ENCODE results near the gene TNP2.

The TNP2 gene

DNA sequence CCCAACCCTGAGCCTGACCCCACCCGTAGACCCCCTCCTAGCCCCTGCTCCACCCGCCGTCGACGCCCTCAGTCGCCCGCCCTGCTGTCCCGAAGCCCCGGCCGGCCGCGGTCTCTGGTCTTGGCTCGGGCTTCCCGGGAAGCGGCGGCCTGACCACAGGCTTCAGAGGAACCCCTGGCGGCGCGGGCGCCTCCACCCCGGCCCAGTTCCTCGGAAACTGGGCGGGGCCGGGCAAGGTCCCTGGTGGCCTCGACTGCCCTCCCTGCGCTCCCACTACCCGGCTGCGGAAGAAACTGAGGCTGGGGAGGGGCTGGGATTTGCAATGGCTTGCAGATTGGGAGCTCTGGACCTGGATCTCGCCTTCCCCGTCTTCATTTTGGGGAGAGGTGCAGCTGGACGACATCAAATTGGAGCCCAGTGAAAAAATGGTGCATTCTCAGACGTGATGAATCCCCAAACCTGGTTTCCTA lies 12.4 kb downstream of the TNP2 start:
- no peak for DNase-seq (ENCODE audit: low read depth, low spot score)

DNA sequence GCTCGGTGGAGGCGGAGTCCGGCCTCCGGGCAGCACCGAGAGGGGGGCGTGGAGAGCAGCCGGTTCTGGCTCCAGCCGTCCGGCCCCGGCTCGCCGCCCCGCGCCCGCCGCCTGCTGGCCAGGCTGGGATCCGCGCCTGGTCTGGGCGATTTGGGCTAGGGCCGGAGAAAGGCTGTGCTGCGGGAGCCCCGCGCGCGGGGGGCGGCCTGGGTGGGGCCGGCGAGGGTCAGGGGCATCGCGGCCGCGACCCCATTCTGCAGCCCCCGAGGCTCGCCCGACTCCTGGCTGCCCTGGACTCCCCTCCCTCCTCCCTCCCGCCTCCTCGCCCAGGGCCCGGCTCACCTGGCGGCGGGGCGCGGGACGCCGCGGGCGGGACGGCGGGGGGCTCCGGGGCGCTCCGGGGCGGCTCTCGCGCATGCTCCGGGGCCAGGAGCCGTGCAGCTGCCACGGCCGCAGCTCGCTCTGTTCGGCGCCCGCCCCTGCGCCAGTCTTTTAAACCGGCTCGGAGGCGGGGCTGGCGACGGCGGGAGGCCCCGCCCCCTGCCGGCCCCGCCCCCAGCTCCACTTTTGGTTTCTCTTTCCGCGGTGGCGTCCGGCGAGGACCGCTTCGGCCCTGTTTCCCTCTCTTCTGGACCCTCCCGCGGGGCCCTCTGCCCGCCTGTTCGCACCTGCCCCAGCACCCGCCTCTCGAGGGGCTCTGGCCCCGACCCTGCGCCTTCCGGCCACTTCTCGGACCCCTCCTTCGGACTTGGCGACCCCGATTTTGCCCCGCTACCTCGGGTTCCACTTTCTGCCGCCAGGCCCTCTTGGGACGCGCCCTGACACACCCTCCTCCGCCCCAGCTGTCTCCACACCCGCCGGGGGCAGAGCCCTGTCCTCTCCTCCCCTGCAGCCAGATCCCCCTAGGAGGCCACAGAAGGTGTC lies 13.1 kb downstream of the TNP2 start, which contains the start of gene SOCS1:
Gene SOCS1, minus strand, starts transcription at position 468 of the 924 bp plus-strand sequence. CDS start 726 bp downstream, outside the sequence.
- DNase-seq (ENCODE audit: low read depth, low spot score), result no peak

DNA sequence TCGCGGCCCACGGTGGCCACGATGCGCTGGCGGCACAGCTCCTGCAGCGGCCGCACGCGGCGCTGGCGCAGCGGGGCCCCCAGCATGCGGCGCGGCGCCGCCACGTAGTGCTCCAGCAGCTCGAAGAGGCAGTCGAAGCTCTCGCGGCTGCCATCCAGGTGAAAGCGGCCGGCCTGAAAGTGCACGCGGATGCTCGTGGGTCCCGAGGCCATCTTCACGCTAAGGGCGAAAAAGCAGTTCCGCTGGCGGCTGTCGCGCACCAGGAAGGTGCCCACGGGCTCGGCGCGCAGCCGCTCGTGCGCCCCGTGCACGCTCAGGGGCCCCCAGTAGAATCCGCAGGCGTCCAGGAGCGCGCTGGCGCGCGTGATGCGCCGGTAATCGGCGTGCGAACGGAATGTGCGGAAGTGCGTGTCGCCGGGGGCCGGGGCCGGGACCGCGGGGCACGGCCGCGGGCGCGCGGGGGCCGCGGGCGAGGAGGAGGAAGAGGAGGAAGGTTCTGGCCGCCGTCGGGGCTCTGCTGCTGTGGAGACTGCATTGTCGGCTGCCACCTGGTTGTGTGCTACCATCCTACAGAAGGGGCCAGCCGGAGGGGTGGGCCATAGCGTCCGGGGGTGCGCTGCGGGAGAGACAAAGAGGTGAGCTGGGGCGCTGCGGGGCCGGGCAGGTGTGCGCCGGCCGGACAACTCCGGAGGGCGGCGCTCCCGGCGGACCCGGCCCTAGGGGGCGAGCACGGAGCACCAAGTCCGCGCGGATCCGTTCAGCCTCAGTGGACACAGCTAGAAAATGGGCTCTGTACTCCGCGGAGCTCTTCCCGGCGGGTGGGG lies 14.0 kb downstream of the TNP2 start:
- no peak for DNase-seq (ENCODE audit: low read depth, low spot score)

DNA sequence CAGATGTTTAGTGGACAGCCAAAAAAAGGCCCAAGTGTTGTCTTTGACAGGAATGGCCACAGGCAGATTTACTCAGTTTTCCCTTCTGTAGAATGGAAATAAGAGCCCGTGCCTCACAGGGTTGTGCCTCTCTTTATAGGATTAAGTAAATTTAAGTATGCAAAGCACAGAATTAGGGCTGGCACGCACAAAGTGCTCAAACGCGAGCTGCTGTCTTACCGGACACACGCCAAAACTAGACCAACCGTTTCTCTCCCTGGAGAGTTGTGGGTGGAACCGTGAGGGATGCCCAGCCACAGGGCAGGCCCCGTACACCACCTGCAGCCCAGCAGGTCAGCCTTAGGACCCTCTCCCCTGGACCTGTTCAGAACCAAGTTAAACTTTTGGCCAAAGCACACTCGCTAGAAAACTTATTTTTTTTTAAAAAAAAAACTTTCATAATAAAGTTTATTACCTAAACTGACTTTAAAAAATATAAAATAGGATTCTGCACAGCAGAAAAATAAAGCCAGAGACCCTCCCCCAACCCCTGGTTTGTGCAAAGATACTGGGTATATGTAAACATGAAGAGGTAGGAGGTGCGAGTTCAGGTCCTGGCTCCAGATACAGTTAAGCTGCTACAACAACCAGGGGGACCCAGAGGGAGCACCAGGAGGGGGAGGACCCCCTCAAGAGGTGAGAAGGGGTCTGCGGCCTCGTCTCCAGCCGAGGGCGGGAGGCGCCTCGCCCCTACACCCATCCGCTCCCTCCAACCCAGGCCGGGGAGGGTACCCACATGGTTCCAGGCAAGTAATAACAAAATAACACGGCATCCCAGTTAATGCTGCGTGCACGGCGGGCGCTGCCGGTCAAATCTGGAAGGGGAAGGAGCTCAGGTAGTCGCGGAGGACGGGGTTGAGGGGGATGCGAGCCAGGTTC lies 14.9 kb downstream of the TNP2 start:
- no peak for DNase-seq (ENCODE audit: low read depth, low spot score)

DNA sequence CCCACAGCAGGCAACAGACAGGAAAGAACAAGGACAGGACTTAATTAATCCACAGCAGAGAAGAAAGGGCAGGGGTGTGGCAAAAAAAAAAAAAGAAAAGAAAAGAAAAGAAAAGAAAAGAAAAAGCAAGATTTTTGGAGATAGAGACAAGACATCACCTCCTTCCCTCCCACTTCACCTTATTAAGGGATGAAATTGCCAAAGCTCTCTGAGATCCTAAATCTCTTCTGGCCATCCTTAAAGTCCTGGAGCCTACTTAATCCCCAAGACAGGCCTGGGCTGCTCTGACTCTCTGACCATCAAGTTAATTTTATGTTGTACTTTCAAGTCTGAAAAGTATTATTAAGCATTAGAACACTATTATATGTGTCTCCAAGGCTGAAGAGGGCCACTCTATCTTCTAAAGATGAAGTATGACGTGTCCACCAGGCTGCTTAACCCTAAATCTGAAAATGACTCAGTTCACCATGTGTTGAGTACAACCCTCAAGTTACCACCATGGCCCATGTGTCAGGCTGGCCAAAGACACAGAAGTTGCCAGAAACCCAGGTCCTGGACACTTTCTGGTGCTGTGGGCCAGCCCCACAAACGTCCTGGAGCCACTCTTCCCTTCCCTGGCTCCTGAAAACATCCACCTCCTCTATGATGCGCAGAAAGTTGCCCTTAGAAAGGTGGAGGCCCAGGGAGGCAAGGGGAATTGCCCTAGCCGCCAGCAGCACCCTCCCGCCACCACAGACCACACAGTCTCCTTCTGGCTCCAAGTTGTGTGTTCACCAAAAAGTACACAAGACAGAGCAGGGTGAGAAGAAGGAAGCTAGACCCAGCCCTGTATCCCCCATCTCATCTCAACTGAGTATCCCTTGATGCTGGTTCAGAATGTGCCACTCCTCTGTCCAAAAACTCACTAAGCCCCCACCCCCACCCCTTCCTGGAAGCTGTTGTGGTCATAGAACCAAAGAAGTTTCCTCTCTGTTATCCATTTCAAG lies 15.8 kb downstream of the TNP2 start:
- DNase-seq (ENCODE audit: low read depth, low spot score), result no peak

DNA sequence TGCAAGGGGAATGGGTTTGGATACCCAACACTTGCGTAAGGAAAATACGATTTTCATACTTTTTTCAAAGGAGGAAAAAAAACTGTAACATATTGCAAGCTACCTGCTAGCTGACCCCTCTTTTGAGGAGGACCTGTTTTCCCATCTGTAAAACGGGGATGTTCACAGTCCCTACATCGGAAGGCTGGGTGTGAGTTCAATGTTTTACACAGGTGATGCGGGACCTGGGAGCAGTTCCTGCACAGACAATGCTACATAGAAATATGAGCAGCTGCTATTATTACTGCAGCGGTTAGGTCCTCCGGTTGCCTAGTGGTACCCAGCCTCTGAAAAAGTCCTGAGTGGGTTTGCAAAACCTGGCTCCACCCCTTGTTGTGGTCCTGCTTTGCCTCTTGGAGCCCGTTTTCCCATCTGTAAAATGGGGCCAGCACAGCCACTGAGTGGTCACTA lies 16.6 kb downstream of the TNP2 start:
- DNase-seq (ENCODE audit: low read depth, low spot score), result no peak

DNA sequence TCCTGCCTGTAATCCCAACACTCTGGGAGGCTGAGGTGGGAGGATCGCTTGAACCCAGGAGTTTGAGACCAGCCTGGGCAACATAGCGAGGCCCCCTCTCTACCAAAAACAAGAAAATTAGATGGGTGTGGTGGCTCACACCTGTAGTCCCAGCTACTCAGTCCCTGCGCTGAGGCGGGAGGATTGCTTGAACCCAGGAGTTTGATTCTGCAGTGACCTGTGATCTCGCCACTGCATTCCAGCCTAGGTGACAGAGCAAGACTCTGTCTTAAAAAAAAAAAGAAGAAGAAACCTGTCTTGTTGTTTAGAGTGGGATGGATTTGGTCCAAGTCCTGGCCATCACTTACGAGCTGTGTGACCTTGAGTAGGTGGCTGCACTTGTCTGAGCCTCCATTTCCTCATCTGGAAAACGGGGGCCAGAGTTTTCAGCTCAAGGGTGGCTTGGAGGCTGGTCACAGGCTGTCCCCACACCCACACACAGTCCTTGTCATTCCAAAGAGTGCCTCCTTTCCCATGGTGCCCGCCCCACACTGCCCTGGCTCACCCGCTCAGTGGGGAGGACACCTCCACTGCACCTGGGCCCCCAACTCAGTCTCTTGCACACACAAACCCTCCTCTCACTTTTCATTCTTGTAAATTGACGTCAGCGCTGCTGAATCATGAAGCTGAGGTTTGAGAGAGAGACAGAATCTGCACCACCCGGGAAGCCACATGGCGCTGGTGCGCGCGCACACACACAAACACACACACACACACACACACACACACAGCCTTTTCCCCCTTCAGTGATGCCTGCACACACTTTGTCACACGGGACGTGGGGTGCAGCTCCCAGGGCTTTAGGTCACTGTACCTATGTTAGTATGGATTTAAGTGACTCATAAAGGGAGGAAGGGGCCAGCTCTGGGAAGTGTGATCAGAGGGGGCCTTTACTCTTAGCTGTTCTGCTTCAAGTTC lies 17.3 kb downstream of the TNP2 start:
- no peak for DNase-seq (ENCODE audit: low read depth, low spot score)

DNA sequence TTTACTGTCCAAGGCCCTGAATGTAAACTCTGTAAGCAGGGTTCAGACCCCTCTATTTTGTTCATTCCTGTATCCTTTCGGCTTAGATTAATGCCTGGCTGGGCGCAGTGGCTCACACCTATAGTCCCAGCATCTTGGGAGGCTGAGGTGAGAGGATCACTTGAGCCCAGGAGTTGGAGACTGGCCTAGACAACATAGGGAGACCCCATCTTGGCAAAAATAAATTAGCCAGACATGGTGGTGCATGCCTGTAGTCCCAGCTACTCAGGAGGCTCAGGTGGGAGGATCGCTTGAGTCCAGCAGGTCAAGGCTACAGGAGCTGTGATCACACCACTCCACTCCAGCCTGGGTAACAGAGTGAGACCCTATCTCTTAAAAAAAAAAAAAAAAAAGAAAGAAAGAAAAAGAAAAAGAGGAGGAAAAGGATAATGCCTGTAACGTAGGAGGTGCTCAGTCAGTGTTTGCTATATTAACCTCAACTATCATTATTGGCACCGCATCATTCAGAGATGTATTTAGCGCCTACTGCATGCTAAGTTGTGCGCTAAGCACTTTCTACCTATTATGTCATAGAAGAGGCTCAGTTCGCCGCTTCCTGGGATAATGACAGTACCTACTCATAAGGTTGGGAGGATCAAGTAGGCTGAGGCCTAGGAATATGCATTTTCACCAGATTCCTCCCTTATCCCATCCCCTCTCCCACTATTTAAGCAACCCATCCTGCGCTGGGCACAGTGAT lies 18.2 kb downstream of the TNP2 start:
- DNase-seq (ENCODE audit: low read depth, low spot score), result no peak

DNA sequence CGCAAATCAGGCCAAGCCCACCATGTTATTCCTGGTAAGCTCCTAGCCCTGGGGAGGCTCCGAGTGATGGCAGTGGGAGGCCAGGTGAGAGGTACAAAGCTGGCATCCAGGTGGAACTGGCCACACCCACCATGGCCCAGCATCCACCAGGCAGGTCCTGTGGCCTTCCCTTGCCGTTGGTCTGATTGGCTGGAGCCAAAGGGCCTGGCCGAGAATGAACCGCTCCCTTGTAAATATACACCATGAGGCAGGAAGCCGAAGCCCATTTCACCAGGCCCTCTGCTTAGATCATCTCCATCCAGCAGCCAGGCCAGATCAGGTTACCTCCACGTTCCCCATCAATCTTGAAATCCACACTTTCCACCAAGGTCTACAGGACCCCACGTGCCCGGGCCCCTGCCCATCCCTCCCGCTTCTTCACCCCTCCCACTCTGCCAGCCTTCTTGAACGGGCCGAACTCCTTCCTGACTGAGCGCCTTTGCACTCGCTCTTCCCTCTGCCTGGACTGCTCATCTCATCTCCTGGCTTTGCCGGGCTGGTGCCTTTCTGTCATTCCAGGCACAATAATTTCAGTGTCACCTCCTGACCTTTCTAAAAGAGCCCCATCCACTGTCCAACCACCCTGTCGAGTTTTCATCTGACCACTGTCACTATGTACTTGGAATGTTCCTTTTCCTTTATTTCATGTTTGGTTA lies 18.9 kb downstream of the TNP2 start:
- DNase-seq (ENCODE audit: low read depth, low spot score), result no peak

DNA sequence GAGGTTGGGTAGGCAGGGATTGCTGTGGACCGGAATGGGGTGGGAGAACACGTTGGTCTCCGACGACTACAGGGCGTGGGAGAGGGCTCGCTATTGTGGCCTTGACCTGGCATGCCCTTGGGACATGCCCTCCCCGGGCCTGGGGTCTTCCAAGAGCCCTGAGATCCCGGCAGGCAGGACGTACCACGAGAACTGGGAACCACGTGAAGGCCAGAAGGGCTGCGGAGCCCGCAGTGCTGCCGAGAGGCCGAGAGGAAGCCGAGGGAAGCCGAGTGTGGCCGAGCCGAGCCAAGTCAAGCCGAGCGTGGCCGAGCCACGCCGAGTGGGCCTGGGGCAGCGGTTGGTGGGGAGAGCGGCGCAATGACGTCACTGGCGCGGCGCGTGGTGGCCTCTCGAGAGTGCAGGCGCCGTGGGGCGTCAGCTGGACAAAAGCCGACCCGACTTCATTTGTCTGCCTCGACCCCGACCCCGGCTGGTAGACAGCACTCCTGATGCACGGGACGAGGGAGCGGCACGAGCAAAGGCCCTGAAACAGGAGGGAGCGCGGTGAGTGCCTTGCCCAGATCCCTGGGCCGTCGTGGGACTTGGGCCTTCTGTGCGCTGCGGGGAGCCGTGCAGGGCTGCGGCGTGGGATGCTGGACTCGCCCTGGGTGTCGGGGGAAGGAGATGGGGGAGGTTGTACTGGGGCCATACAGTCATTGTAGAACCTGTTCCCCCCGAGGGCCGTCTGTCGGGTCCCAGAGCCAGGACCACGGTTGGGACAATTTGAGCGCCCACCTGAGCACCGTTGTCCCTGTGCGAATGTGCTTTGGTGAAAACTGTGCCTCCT lies 19.7 kb downstream of the TNP2 start:
- no peak for DNase-seq (ENCODE audit: low read depth, low spot score)

DNA sequence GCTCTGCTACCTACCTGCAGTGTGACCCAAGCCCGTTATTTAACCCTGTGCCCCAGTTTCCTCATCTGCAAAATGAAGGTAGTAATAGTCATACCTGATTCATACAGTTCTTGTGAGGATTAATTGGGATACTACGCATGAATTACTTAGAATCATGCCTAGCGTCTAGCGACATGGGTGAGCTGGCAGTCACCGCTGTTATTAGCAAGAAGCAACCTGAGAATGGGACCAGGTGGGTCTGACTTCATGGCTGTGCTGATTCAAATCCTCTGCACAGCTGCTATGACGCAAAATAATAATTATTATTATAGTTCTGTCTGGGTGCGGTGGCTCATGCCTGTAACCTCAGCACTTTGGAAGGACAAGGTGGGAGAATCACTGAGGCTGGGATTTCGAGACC lies 21.0 kb downstream of the TNP2 start:
- no peak for DNase-seq (ENCODE audit: low read depth, low spot score)

DNA sequence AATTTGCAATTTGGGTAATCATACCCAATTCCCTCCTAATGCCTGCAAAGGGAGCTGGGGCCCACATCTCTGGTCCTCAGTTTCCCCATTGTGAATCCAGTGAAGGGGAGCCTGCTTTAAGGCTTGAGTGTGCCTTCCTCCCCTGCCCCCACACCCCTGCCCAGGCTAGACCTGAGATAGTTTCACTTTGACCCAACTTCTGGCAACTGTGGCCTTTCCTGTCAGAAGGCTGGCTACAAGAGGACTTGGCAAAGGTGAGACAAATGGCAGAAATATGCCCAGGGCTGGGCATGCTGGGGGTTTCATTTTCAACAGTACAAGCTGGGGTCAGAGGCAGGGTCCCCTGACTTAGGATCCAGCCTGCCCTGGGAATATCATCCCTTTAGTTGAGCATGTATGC lies 23.1 kb downstream of the TNP2 start:
- no peak for DNase-seq (ENCODE audit: low read depth, low spot score)

DNA sequence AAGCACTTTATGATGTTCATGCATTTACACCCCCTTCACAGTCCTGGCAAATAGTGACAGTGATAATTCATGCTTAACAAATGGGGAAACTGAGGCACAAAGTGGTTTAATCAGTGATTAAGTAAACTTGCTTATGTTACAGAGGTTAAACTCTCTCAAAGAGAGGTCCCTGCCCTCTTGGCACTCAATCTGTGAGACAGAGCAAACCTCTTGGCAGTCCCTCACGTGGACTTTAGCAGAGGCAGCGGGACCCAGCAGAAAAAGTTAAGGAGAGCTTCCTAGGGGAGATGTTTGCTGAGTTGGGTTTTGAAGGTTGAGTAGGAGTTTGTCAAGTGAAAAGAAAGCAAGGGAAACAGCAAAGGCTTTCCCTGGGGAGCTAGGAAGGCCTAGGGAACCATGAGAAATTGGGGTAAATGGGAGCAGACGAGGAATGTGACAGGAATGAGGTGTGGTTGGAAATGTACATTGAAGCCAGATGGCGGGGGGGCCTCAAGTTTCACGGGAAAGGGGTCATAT lies 23.8 kb downstream of the TNP2 start:
- DNase-seq (ENCODE audit: low read depth, low spot score), result no peak

DNA sequence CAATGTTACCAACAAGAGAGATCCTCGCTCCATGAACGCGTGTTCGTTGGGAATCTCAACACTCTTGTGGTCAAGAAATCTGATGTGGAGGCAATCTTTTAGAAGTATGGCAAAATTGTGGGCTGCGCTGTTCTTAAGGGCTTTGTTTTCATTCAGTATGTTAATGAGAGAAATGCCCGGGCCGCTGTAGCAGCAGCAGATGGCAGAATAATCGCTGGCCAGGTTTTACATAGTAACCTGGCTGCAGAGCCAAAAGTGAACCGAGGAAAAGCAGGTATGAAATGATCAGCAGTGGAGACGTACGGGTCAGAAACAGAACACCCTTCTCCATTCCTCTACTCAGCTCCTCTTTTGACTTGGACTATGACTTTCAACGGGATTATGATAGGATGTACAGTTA lies 26.5 kb downstream of the TNP2 start:
- DNase-seq (ENCODE audit: low read depth, low spot score), result no peak

DNA sequence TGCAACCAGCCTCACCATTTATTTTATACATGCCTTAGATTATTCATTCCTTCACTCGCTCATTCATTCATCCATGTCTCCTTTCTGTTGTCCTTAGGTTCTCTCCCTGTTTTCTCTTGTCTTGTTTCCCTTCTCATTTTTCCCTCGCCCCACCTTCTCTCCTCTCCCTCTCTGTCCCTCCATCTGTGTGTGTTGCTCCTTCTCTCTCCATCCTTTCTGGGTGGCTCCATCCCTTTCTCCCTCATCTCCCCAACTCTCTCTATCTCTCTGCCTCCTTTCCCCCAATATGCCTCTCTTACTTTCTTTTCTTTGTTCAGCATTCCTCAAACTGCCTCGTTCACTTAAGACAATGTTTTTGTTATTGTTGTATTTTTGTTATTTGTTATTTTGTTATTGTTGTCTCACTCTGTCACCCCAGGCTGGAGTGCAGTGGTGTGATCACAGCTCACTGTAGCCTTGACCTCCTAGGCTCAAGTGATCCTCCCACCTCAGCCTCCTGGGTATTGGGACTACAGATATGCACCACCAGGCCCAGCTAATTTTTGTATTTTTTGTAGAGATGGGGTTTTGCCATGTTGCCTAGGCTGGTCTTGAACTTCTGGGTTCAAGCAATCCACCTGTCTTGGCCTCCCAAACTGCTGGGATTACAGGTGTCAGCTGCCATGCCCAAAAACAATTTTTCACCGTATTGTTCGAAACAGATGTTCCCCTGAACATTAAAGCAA lies 27.5 kb downstream of the TNP2 start:
- no peak for DNase-seq (ENCODE audit: low read depth, low spot score)
